GM18867 (cell line): ENCODE measurements around the gene OR4C45.
"Not testable (repeated sequence)": the region's sequence is repeated elsewhere in the genome, so short reads cannot be mapped to it uniquely, and the experiment has no call there.

ENCODE experiments used
- ATAC-seq: cut with Tn5 transposase; IDR thresholded peaks from one replicate; pipeline ENCODE4 v1.9.1; 2021; ENCODE audit warnings: mild to moderate bottlenecking, moderate library complexity; ENCODE audit not compliant: unreplicated experiment

Gene OR4C45

GRCh38 chr11:50032574-50032973 is at the start of gene OR4C45:
OR4C45 (plus strand) TSS chr11:50032874.
- ATAC-seq: no peak

DNA sequence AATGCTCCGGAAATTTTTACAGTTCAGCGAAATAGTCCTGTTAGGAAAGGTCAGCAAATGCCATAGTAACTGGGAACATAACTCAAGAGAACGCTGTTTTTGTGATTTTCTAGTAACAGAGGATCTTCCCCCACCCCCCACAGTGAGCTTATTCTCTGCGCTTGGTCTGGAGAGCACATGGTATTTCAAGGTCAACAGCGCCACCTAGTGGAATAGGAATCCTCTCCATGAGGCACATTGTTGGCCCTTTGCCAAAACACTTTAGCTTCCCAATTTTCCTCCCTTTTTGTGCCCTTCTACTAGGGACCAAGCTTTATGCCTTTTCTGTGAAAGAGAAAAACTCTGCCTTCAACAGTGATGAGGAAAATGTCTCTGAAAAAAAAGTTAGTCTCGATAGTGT is 37.1 kb upstream of the OR4C45 start:
- peak; percentile 60 for ATAC-seq

DNA sequence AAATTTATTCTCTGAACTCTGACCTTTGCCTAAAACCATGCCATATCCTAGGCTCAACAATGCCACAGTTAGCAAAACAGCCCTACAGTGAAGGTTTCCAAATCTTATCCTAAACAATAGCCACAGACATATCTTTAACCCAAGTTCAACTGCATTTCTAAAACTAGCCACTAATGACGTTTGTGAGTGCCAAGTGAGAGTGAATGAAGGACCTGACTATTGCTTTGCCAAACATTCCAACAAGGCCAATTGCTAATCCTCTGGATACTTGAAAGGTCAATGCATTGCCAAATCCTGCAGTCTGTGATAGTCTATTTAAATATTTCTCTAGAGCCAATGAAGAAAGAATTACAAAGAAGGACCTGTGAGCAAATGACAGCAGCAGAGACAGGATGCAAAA is 2.5 kb upstream of the OR4C45 start:
- ATAC-seq: no peak

GRCh38 chr11:50036239-50036638 is 3.6 kb downstream of the OR4C45 start:
- ATAC-seq: not testable (repeated sequence)

DNA sequence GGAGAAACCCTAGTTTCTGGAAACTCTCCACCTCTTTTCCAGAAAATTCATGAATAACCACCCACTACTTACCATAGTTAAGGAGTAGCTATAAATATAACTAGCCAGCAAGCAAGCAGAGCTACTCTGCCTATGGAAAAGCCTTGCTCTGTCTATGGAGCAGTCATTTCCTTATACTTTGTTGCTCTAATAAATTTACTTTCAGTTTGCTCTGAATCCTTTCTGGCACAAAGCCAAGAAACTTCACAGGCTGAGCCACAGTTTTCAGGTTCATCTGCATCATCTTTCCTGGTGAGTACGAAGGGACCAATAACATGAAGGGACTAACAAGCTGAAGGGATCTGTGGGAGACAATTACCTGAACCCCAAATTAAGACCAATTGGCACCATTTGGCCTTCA is 4.6 kb downstream of the OR4C45 start:
- ATAC-seq: no peak

GRCh38 chr11:50044647-50045046 is 12.0 kb downstream of the OR4C45 start:
- ATAC-seq: no peak

- ATAC-seq: not testable (repeated sequence)
Measured at GRCh38 chr11:50063056-50063455, 30.4 kb downstream of the OR4C45 start.

- no peak for ATAC-seq
Measured at GRCh38 chr11:50070389-50070788, 37.7 kb downstream of the OR4C45 start.

- ATAC-seq: no peak
Measured at GRCh38 chr11:50071584-50072225, 39.0 kb downstream of the OR4C45 start.

DNA sequence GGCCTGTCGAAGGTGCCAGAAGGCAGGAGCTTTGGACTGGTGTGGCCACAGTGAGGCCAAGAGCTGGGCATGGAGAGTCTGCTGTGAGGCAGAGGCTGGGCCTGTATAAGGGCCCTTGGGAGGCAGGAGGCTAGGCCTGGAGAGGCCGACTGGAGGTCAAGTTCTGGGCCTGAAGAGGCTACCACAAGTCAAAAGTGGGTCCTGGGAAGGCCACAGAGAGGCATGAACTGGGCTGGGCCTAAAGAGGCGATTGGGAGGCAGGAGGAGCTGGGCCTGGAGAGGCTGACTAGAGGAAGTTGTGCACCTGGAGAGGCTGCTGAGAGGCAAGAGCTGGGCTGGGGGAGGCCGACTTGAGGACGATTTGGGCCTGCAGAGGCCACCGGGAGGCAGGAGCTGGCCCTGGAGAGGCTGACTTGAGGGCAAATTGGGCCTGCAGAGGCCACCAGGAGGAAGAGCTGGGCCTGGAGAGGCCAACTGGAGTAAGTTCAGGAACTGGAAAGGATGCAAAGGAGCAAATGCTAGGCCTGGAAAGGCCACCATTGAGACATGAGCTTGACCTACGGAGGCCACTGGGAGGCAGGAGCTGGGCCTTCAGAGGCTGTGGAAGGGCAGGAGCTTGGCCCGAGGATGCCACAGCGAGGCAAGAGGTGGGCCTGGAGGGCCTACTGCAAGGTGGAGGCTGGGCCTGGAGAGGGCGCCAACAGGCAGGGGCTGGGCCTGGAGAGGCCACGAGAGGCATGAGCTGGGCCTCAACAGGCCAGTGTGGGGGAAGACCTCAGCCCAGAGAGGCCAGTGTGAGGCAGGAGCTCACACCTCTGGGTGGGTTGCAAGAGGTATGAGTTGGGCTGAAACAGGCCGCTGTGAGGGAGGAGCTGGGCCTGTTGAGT is 39.8 kb downstream of the OR4C45 start:
- ATAC-seq: no peak

GRCh38 chr11:50073113-50074105 is 40.7 kb downstream of the OR4C45 start:
- no peak for ATAC-seq

DNA sequence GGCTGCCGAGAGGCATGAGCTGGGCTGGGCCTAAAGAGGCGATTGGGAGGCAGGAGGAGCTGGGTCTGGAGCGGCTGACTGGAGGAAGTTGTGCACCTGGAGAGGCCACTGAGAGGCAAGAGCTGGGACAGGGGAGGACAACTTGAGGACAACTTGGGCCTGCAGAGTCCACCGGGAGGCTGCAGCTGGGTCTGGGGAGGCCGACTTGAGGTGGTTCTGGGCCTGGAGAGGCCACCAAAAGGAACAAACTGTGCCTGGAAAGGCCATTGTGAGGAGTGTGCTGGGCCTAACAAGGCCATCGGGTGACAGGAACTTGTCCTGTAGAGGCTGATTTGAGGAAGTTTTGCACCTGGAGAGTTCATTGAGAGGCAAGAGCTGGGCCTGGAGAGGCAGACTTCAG is 41.5 kb downstream of the OR4C45 start:
- ATAC-seq: no peak

DNA sequence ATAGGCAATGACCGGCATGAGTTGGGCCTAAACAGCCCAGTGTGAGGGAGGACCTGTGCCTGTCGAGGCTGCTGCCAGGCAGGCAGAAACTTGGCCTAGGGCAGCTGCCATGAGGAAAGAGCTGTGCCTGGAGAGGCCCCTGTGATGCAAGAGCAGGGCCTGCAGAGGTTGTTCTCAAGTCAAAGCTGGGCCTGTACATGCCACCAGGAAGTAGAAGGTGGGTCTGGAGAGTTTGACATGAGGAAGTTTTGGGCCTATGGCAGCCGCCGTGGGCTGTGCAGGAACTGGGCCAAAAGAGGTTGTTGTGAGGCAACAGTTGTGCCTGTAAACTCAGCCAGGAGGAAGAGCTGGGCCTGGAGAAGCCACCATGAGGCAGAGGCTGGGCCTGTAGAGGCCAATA is 43.2 kb downstream of the OR4C45 start:
- ATAC-seq: no peak

- ATAC-seq: no peak
Measured at GRCh38 chr11:50077526-50077925, 44.9 kb downstream of the OR4C45 start.

DNA sequence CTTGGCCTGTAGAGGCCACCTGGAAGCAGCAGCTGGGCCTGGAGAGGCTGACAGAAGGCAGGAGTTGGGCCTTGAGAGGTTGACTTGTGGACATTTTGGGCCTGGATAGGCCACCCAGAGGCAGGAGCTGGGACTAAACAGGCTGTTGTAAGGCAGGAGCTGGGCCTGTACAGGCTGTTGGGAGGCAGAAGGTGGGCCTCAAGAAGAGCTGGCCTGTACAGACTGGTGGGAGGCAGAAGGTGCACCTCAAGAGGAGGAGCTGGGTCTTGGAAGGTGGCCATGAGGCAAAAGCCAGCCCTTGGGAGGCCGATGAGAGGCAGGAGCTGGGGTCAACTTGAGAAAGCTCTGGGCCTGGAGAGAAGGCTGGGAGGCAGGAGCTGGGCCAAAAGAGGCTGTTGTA is 45.3 kb downstream of the OR4C45 start:
- ATAC-seq: no peak

- not testable (repeated sequence) for ATAC-seq
Measured at GRCh38 chr11:50078946-50079345, 46.3 kb downstream of the OR4C45 start.

GRCh38 chr11:50080256-50080655 is 47.6 kb downstream of the OR4C45 start:
- ATAC-seq: no peak
